H9 (cell line): ENCODE results near the gene GPBP1L1. TPM values are rescaled to one million over a fixed set of nuclear protein-coding genes. Genes with fewer than 3 reads are reported as not detected.

ENCODE experiments used
- DNase-seq: peaks from one replicate; pipeline ENCODE4 v3.0.0-alpha.2; 2017
- H2AFZ ChIP-seq: one replicate; pipeline ENCODE4 v1.6.1; 2013; ENCODE audit warnings: mild to moderate bottlenecking, low read length, control low read depth, moderate library complexity
- H2AK5ac ChIP-seq: 2 replicates; pipeline ENCODE4 v1.6.1; 2013; ENCODE audit warnings: low read length, control low read depth, mixed read lengths; ENCODE audit not compliant: insufficient read length
- H2BK120ac ChIP-seq: one replicate; pipeline ENCODE4 v1.6.1; 2013; ENCODE audit warnings: low read depth, mild to moderate bottlenecking, low read length, control low read depth, inconsistent platforms; ENCODE audit not compliant: poor library complexity, severe bottlenecking
- H2BK12ac ChIP-seq: 2 replicates; pipeline ENCODE4 v1.6.1; 2013; ENCODE audit warnings: low read length, control low read depth, mixed read lengths, low read depth; ENCODE audit not compliant: insufficient read length
- H2BK15ac ChIP-seq: 2 replicates; pipeline ENCODE4 v1.6.1; 2013; ENCODE audit warnings: low read depth, low read length, control low read depth
- H2BK20ac ChIP-seq: one replicate; pipeline ENCODE4 v1.6.1; 2013; ENCODE audit warnings: low read depth, mild to moderate bottlenecking, low read length, control low read depth, inconsistent platforms; ENCODE audit not compliant: poor library complexity, severe bottlenecking
- H2BK5ac ChIP-seq: 2 replicates; pipeline ENCODE4 v1.6.1; 2013; ENCODE audit warnings: low read length, control low read depth, mixed read lengths; ENCODE audit not compliant: insufficient read length
- H3K14ac ChIP-seq: 2 replicates; pipeline ENCODE4 v1.6.1; 2013; ENCODE audit warnings: low read length, control low read depth; ENCODE audit not compliant: insufficient read depth
- H3K18ac ChIP-seq: 2 replicates; pipeline ENCODE4 v1.6.1; 2013; ENCODE audit warnings: low read depth, mild to moderate bottlenecking, mixed read lengths, low read length, control low read depth; ENCODE audit not compliant: insufficient read length
- H3K23ac ChIP-seq: 2 replicates; pipeline ENCODE4 v1.6.1; 2013; ENCODE audit warnings: low read length, control low read depth, mixed read lengths, low read depth; ENCODE audit not compliant: insufficient read length
- H3K23me2 ChIP-seq: 2 replicates; pipeline ENCODE4 v1.6.1; 2013; ENCODE audit warnings: low read depth, mild to moderate bottlenecking, mixed read lengths, low read length, control low read depth; ENCODE audit not compliant: insufficient read length, poor library complexity, severe bottlenecking
- H3K27ac ChIP-seq: 2 replicates; pipeline ENCODE4 v1.5.1; 2013; ENCODE audit warnings: low read length, control low read depth, mixed read lengths, low read depth; ENCODE audit not compliant: insufficient read length
- H3K27me3 ChIP-seq: 2 replicates; pipeline ENCODE4 v1.6.1; 2013; ENCODE audit warnings: low read length, control low read depth, inconsistent platforms; ENCODE audit not compliant: insufficient read depth
- H3K4ac ChIP-seq: 2 replicates; pipeline ENCODE4 v1.6.1; 2013; ENCODE audit warnings: low read depth, mild to moderate bottlenecking, control low read depth, inconsistent platforms, low read length, moderate library complexity
- H3K4me1 ChIP-seq: 2 replicates; pipeline ENCODE4 v1.6.1; 2013; ENCODE audit warnings: low read length, control low read depth, inconsistent platforms; ENCODE audit not compliant: insufficient read depth
- H3K4me2 ChIP-seq: 2 replicates; pipeline ENCODE4 v1.6.1; 2013; ENCODE audit warnings: low read length, control low read depth, mixed read lengths; ENCODE audit not compliant: insufficient read length, insufficient read depth
- H3K56ac ChIP-seq: 2 replicates; pipeline ENCODE4 v1.6.1; 2013; ENCODE audit warnings: low read depth, mild to moderate bottlenecking, mixed read lengths, low read length, control low read depth; ENCODE audit not compliant: insufficient read length
- H3K79me1 ChIP-seq: 2 replicates; pipeline ENCODE4 v1.6.1; 2013; ENCODE audit warnings: low read depth, mild to moderate bottlenecking, moderate library complexity, low read length, control low read depth, inconsistent platforms; ENCODE audit not compliant: insufficient read depth, poor library complexity, severe bottlenecking
- H3K79me2 ChIP-seq: 2 replicates; pipeline ENCODE4 v1.6.1; 2013; ENCODE audit warnings: low read length, control low read depth, inconsistent platforms; ENCODE audit not compliant: insufficient read depth
- H3K9ac ChIP-seq: 2 replicates; pipeline ENCODE4 v1.6.1; 2013; ENCODE audit warnings: low read length, control low read depth, mixed read lengths; ENCODE audit not compliant: insufficient read length; ENCODE audit errors: extremely low read depth
- H3K9me3 ChIP-seq: one replicate; pipeline ENCODE4 v1.6.1; 2013; ENCODE audit warnings: low read depth, low read length, inconsistent platforms; ENCODE audit not compliant: control insufficient read depth
- H3T11ph ChIP-seq: one replicate; pipeline ENCODE4 v1.6.1; 2013; ENCODE audit warnings: mild to moderate bottlenecking, low read length, control low read depth, inconsistent platforms
- H4K20me1 ChIP-seq: one replicate; pipeline ENCODE4 v1.6.1; 2013; ENCODE audit not compliant: control insufficient read depth, insufficient read length, insufficient read depth
- H4K5ac ChIP-seq: 2 replicates; pipeline ENCODE4 v1.6.1; 2013; ENCODE audit warnings: low read depth, mild to moderate bottlenecking, mixed read lengths, low read length, control low read depth; ENCODE audit not compliant: insufficient read length
- H4K8ac ChIP-seq: replicated peaks from 2 replicates; pipeline ENCODE4 v1.6.1; 2013; ENCODE audit warnings: low read length, control low read depth, mixed read lengths, low read depth; ENCODE audit not compliant: insufficient read length
- H4K91ac ChIP-seq: 2 replicates; pipeline ENCODE4 v1.6.1; 2013; ENCODE audit warnings: low read depth, mild to moderate bottlenecking, moderate library complexity, mixed read lengths, low read length, control low read depth; ENCODE audit not compliant: insufficient read length
- H3K27ac Mint-ChIP-seq, 3 experiments: 2 replicates in 2 of 3; 3 replicates in 1 of 3; pipeline ENCODE4 v1.8.0; 2020 to 2021; ENCODE audit warnings: mixed read lengths in 3 of 3, mild to moderate bottlenecking in 1 of 3, moderate library complexity in 1 of 3
- H3K27me3 Mint-ChIP-seq: 2 replicates; pipeline ENCODE4 v1.8.0; 2021; ENCODE audit warnings: low read depth, mild to moderate bottlenecking, moderate library complexity, mixed read lengths
- H3K36me3 Mint-ChIP-seq, 3 experiments: 2 replicates in 2 of 3; 3 replicates in 1 of 3; pipeline ENCODE4 v1.8.0; 2020 to 2021; ENCODE audit warnings: low read depth in 3 of 3, mixed read lengths in 3 of 3; ENCODE audit not compliant: insufficient read depth in 1 of 3
- H3K4me1 Mint-ChIP-seq, 2 experiments: 2 replicates each; pipeline ENCODE4 v1.8.0; 2020; ENCODE audit warnings: mixed read lengths in 2 of 2
- H3K4me3 Mint-ChIP-seq, 2 experiments: 2 replicates in 1 of 2; 3 replicates in 1 of 2; pipeline ENCODE4 v1.8.0; 2020 to 2021; ENCODE audit warnings: mild to moderate bottlenecking in 2 of 2, mixed read lengths in 2 of 2, moderate library complexity in 1 of 2
- H3K9me3 Mint-ChIP-seq, 2 experiments: 2 replicates in 1 of 2; 3 replicates in 1 of 2; pipeline ENCODE4 v1.8.0; 2020; ENCODE audit warnings: mild to moderate bottlenecking in 2 of 2, mixed read lengths in 2 of 2, moderate library complexity in 1 of 2
- CTCF ChIP-seq: fragments of 200-600 bp; sonication (generic); conservative IDR thresholded peaks from 3 replicates; pipeline ENCODE4 v1.8.0; 2021; ENCODE audit warnings: antibody characterized with exemption, mild to moderate bottlenecking
- WGBS: extraction: QIAGEN DNeasy Blood & Tissue Kit; methylation state at CpG from one replicate; pipeline ENCODE4 v1.1.7; 2013; ENCODE audit warnings: missing lambda C conversion rate, low lambda C conversion rate, mixed read lengths; ENCODE audit not compliant: insufficient read length; ENCODE audit errors: extremely low coverage; 5-methylcytosine and 5-hydroxymethylcytosine counted together
- total RNA-seq: library from RNA; stranded (reverse); gene quantifications from 2 replicates; pipeline ENCODE4 v1.2.1, GENCODE V29; 2021

Gene GPBP1L1
- total RNA-seq, 1 experiment from 2014 or later, result 115 TPM

- Histone ChIP-seq H4K20me1 (no peaks in the 10 kb centered on the region), H3K4ac (no peak overlapping the region), H3K79me1 (peaks cover 14% of the 10 kb centered on the region), H2AK5ac (no peak overlapping the region), H3K4me1 (no peaks in the 10 kb centered on the region), H3K23me2 (no peaks in the 10 kb centered on the region), H3K9me3 (no peaks in the 10 kb centered on the region), H2BK12ac (no peak overlapping the region), H4K91ac (no peak overlapping the region), H3K79me2 (peaks cover 59% of the 10 kb centered on the region; the same call in 1 of the 2 replicates), H3T11ph (no peak overlapping the region), H4K5ac (no peak overlapping the region), H2BK5ac (no peak overlapping the region), H3K14ac (no peak overlapping the region), H3K27me3 (no peaks in the 10 kb centered on the region), H2BK120ac (no peak overlapping the region), H4K8ac (no peak overlapping the region), H3K27ac (no peak overlapping the region), H3K4me2 (no peak overlapping the region), H3K23ac (no peak overlapping the region), H3K18ac (no peak overlapping the region), H3K9ac (no peak overlapping the region), H2BK15ac (no peak overlapping the region), H3K56ac (no peak overlapping the region), H2AFZ (no peak overlapping the region), H2BK20ac (no peak overlapping the region)
- TF ChIP-seq CTCF, result no peak
- DNase-seq, result no peak
- Mint-ChIP-seq H3K4me1 (peaks cover 3 to 9% of the 10 kb centered on the region in 2 experiments; a peak in 3 of 4 replicates), H3K27ac (no peak overlapping the region), H3K27me3 (no peaks in the 10 kb centered on the region), H3K9me3 (0 out of 5 replicates have a peak, but pooled peaks cover 0 to 3% of the 10 kb centered on the region in 2 experiments), H3K36me3 (peaks cover 9 to 13% (median 10%) of the 10 kb centered on the region in 3 experiments), H3K4me3 (no peak overlapping the region)
- WGBS, result 100% methylated on average over 1 of the region's 8 CpGs
Observed at GRCh38 chr1:45667321-45668111, 18.8 kb downstream of the GPBP1L1 start.
